ENCODE results near the gene SOCS7. TPM values are rescaled to one million over a fixed set of nuclear protein-coding genes. Genes with fewer than 3 reads are reported as not detected.
A peak's percentile ranks its signal among the peaks of the same experiment; 100 is the strongest.

Gene SOCS7
- total and polyA plus RNA-seq, 11 donors, result 5.1 to 19.2 (median 14.0) TPM

GRCh38 chr17:38449364-38449763 is 97.7 kb downstream of the SOCS7 start:
- peak in 1 of 5 donors; percentile 57 for DNase-seq
- H3K4me1 ChIP-seq, result peaks cover 12 to 70% (median 62%) of the 10 kb centered on the region in 12 donors
- WGBS, 4 donors, result 49 to 55% (median 52%) methylated on average over 9 to 15 of the region's 15 CpGs
- H3K27ac ChIP-seq, result peak overlapping the region in 11 of 12 donors; percentile 49 to 96 (median 88)
- no peaks in the 10 kb centered on the region for H3K9me3 ChIP-seq
- H3K36me3 ChIP-seq, result no peaks in the 10 kb centered on the region
- H3K27me3 ChIP-seq, result peaks cover 0 to 12% (median 0%) of the 10 kb centered on the region in 9 donors
- peak in 1 of 4 donors; percentile 2 for ATAC-seq
- TF ChIP-seq CTCF (IDR thresholded peaks at IDR 0.05) (no peak), POLR2A (IDR thresholded peaks at IDR 0.05) (no peak)
- no peak overlapping the region for H3K4me3 ChIP-seq
- intact Hi-C loops (cut with DNase I), result no loop called here

GRCh38 chr17:38450557-38451029 is 98.9 kb downstream of the SOCS7 start:
- TF ChIP-seq CTCF (IDR thresholded peaks at IDR 0.05) (no peak), POLR2A (IDR thresholded peaks at IDR 0.05) (no peak)
- H3K4me1 ChIP-seq, result peaks cover 14 to 79% (median 72%) of the 10 kb centered on the region in 12 donors
- peaks cover 0 to 16% (median 0%) of the 10 kb centered on the region in 9 donors for H3K27me3 ChIP-seq
- H3K27ac ChIP-seq, result peak overlapping the region in 11 of 12 donors; percentile 75 to 96 (median 90)
- H3K9me3 ChIP-seq, result no peaks in the 10 kb centered on the region
- H3K36me3 ChIP-seq, result no peaks in the 10 kb centered on the region
- 62 to 72% (median 64%) methylated on average over 6 of the region's 6 CpGs for WGBS, 4 donors
- ATAC-seq (no peak), DNase-seq (no peak)
- peak overlapping the region in 2 of 12 donors; percentile 32 to 35 for H3K4me3 ChIP-seq
- intact Hi-C loops (cut with DNase I), result loop anchor here in 1 of 10 donors (2.0 kb wide), 1 partner anchor 16 kb away; no protein-coding TSS in a partner anchor

GRCh38 chr17:38451030-38451839 is 99.6 kb downstream of the SOCS7 start:
- Histone ChIP-seq H3K27ac (peak overlapping the region; percentile 59 to 96 (median 89)), H3K4me3 (peak overlapping the region in 9 of 12 donors; percentile 16 to 42 (median 35)), H3K36me3 (no peaks in the 10 kb centered on the region), H3K27me3 (peaks cover 0 to 16% (median 0%) of the 10 kb centered on the region in 9 donors), H3K4me1 (peaks cover 17 to 85% (median 78%) of the 10 kb centered on the region in 12 donors), H3K9me3 (no peaks in the 10 kb centered on the region)
- ATAC-seq (peak; percentile 13 to 60 (median 24)), DNase-seq (peak in 4 of 5 donors; percentile 71 to 82 (median 77))
- intact Hi-C loops (cut with DNase I), result loop anchor here in 1 of 10 donors (2.0 kb wide), 1 partner anchor 16 kb away; no protein-coding TSS in a partner anchor
- WGBS, 4 donors, result 36 to 59% (median 37%) methylated on average over 10 of the region's 10 CpGs
- no peak for TF ChIP-seq CTCF (IDR thresholded peaks at IDR 0.05)
- TF ChIP-seq POLR2A (IDR thresholded peaks at IDR 0.05), result peak in 1 of 2 donors; percentile 16

All from heart left ventricle (tissue), 16 donors.